Activated CD8-positive, alpha-beta memory T cell treated with anti-CD3 and anti-CD28 coated beads for 48 hours (primary cell): ENCODE results near the gene VPS26A.
A peak's percentile ranks its signal among the peaks of the same experiment; 100 is the strongest.

ENCODE experiments used
- DNase-seq, 3 experiments: peaks; one replicate each; pipeline ENCODE4 v3.0.0-alpha.2; 2020; ENCODE audit warnings: low read depth in 2 of 3, low spot score in 2 of 3

The VPS26A gene

GRCh38 chr10:69123747-69124562, at the start of gene VPS26A:
Gene VPS26A, plus strand, starts transcription at chr10:69124178. Its CDS starts 100 bp downstream, at chr10:69124278.
- DNase-seq: peak; percentile 95 to 98 (median 97)

DNA sequence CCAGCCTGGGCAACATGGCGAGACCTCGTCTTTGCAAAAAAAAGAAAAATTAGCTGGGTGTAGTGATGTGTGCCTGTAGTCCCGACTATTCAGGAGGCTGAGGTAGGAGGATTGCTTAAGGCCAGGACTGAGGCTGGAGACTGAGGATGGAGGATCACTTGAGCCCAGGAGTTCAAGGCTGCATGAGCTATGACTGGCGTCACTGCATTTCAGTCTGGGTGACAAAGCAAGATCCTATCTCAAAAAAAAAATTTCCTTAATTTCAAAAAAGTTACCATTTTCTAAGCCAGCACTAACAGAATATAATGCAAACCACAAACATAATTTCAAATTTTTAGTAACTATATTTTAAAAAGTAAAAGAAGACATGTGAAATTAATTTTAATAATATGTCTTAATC, 49.4 kb upstream of the VPS26A start:
- DNase-seq: no peak

DNA sequence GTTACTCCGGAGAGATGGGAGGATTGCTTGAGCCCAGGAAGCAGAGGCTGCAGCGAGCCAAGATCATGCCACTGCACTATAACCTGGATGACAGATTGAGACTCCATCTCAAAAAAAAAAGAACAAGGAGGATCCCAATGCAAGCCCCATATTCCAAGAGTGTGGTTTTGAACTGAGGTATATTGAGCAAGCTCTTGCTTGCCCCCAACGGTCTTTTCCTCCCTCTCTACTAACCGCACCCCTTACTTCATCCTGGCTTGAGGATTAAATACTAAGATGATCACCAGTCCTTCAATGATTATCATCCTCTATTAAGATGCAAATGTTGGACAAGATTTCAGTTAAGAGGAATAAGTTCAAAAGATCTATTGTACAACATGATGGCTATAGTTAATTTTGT, 48.5 kb upstream of the VPS26A start:
- DNase-seq: no peak

GRCh38 chr10:69078311-69078710, 45.7 kb upstream of the VPS26A start:
- no peak for DNase-seq

GRCh38 chr10:69080226-69080625, 43.8 kb upstream of the VPS26A start:
- no peak for DNase-seq

- no peak for DNase-seq
These were observed 37.9 kb upstream of the VPS26A start for GRCh38 chr10:69086001-69086509.

- DNase-seq: peak in 2 of 3 experiments; percentile 44 to 52
These were observed 36.1 kb upstream of the VPS26A start, which contains the start of gene SRGN for GRCh38 chr10:69087590-69088470. Gene SRGN, plus strand, starts transcription at chr10:69088103. Its CDS starts 55 bp downstream, at chr10:69088158.

- DNase-seq: peak in 1 of 3 experiments; percentile 14
These were observed 35.6 kb upstream of the VPS26A start for GRCh38 chr10:69088471-69088769.

DNA sequence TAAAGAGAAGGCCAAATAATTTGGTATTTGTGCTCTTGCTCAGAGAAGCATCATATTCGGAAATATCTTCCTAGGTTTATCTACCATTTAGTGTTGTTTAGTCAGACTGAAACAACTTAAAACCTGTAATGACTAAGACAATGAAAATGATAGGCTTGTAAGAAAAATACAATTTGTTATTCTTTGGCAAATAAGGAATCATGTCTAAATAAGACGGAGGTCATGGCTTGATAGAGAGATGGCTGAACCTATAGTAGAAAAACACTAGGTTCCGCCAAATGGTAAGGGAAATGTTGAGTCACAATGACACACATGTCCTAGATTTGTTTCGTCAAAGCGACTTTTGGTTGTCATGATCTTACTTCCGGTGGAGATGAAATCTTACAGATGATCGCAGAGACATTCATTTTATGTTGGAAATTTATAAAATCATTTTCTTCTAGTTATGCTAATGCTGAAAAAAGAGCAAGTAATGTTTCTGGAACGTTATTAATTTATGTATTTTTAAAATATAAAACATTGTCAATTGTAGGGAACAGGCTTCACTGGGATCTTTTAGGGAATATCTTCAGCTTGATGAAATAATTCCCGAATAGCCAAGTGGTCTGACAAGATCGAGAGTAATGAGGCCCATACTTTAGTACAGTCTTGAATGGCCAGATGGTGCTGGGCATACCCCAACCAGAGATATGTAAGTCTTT, 35.0 kb upstream of the VPS26A start:
- no peak for DNase-seq

GRCh38 chr10:69089638-69090599, 34.1 kb upstream of the VPS26A start:
- peak in 2 of 3 experiments; percentile 51 to 55 for DNase-seq

- DNase-seq: no peak
These were observed 33.3 kb upstream of the VPS26A start for GRCh38 chr10:69090685-69091084.

DNA sequence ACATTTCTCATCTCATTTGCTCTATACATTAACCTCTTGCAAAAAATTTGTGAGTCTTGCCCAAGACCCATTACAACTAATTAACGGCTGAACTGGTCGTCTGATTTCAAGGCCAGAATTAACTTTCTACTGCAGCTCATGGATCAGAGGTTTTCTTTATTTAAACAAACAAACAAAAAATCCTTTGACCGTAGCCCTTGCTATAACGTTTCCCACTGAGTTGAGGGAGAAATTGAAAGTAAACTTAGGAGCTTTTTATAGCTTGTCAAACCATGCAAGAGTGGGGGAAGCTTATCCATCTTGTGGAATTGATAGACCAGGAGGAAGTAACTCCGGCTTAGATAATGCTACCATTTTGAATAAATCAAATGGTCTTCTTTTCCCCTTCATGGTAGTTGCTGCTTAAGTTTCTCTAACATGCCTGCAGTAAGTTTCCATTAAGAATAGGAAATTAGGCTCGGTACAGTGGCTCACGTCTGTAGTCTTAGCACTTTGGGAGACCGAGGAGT, 32.8 kb upstream of the VPS26A start:
- no peak for DNase-seq

GRCh38 chr10:69092959-69093850, 30.8 kb upstream of the VPS26A start:
- DNase-seq: peak in 1 of 3 experiments; percentile 52

GRCh38 chr10:69093933-69094332, 30.0 kb upstream of the VPS26A start:
- no peak for DNase-seq

DNA sequence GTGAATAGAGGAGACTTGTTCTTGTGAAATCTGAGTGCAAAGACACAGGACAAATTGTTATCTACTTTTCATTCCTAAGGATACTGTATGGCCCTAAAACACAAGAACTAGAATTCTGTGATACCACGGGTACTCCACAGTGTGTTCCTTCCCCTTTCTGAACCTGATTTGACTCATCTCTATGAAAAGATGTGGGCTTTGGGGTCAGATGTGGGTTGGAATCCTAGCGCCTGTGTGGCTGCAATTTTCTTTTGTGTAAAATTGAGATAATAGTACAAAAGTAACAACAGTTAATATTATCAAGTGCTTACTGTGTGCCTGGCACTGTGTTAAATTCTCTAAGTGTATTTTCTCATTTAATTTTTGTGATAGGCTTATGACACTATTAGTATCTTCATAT, 27.9 kb upstream of the VPS26A start:
- DNase-seq: no peak

GRCh38 chr10:69097729-69098128, 26.2 kb upstream of the VPS26A start:
- DNase-seq: no peak

- DNase-seq: no peak
These were observed 23.7 kb upstream of the VPS26A start for GRCh38 chr10:69100136-69100872.

GRCh38 chr10:69101451-69102095, 22.4 kb upstream of the VPS26A start:
- no peak for DNase-seq
